HS-5 (cell line): ENCODE data around the gene PLD1.
"Not testable (repeated sequence)": the region's sequence is repeated elsewhere in the genome, so short reads cannot be mapped to it uniquely, and the experiment has no call there.

ENCODE experiments used
- DNase-seq: peaks from one replicate; pipeline ENCODE4 v3.0.0-alpha.2; 2012; ENCODE audit warnings: low read depth

The PLD1 gene

GRCh38 chr3:171769461-171769860, 40.8 kb downstream of the PLD1 start:
- no peak for DNase-seq

DNA sequence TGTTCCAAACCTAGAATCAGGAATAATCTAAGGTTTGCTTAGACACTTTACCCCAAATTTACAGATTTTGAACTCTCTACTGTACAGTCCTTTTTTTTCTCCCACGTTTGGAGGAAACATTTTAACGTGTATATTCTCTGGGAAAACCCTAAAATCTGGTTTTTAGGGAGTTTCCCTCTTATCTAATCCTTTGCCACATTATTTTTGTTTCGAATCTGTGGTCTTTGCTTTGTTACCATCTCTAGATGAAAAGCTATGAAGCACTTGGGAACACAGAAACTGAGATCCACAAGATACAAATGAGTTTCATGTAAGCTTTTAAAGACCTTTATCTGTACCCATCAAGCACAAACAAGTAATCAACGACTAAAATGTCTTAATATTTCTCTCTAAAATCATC, 41.3 kb downstream of the PLD1 start:
- DNase-seq: no peak

GRCh38 chr3:171768281-171768900, 41.9 kb downstream of the PLD1 start:
- DNase-seq: no peak

GRCh38 chr3:171765511-171765887, 44.8 kb downstream of the PLD1 start:
- no peak for DNase-seq

DNA sequence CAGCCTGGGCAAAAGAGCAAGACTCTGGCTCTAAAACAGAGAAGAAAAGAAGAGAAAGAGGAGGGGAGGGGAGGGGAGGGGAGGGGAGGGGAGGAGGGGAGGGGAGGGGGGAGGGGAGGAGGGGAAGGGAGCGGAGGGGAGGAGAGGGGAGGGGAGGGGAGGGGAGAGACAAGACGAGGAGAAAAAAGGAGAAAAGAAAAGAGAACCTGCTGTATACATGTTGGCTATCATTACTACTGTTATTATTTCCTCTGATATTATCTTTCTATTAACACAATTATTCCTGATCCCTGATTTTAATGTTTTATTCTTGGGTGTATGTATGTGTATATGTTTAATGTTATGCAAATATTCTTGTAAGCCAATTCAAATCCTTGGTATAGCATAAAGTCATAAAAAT, 46.9 kb downstream of the PLD1 start:
- no peak for DNase-seq

GRCh38 chr3:171760477-171760876, 49.8 kb downstream of the PLD1 start:
- no peak for DNase-seq

GRCh38 chr3:171758109-171758508, 52.2 kb downstream of the PLD1 start:
- no peak for DNase-seq

GRCh38 chr3:171757361-171758034, 52.8 kb downstream of the PLD1 start:
- DNase-seq: no peak

- no peak for DNase-seq
Observed at GRCh38 chr3:171755656-171756055, 54.6 kb downstream of the PLD1 start.

DNA sequence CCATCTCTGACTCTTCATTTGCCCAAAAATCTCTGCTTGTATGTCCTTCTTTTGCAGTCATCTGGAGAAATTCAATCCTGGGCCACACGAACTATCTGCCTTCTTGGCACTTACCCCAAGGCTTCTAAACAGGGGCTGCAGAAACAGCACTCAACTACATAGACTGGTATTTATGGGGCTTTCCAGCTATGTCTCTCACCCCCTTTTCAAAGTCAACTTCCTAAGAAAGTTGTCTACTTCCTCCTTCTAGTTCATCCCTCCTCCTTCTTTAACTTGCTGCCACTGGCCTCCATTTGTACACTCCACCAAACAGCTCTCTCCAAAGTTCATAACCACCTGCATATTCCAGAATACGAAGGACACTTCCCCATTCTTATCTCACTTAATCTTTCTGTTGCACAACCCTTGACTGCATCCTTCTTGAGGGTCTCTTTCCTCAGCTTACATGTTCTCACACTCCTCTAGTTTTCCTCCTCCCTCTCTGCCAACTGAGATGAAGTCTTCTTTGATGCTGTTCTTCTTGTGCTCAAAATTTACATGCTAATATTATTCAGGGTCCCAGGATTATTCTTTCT, 55.2 kb downstream of the PLD1 start:
- DNase-seq: no peak

DNA sequence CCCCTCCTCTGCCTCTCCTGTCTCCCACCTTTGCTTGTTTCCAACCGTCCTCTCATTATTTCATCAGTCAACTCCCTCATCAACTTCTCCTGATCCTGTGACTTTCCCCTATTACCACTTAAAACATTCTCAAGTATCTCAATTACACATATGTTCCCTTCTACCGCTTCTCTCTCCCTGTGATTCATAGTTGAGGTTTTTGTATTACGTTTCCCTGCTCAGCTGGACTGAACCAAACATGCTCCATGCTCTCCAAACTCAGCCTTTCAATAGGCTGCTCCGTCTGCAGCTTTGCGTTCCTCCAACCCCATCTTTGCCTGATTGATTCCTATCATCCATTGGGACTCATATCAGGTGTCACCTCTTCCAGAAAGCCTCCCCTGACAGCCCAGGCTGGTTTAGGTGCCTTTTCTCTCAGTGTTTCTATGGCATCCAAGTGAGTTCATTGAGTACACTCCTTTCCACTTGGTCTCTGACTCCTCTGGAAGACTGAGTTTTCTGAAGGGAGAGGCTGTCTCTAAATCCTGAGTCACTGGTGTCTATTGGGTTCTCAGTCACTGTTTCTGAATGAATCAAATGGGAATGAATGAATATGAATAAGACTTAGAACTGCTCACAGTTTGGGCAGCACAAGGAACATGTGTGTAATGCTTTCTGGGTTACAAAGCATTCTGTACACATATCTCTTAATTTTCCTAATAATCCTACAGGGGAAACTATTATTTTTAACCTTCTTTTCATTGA, 56.4 kb downstream of the PLD1 start:
- DNase-seq: no peak

DNA sequence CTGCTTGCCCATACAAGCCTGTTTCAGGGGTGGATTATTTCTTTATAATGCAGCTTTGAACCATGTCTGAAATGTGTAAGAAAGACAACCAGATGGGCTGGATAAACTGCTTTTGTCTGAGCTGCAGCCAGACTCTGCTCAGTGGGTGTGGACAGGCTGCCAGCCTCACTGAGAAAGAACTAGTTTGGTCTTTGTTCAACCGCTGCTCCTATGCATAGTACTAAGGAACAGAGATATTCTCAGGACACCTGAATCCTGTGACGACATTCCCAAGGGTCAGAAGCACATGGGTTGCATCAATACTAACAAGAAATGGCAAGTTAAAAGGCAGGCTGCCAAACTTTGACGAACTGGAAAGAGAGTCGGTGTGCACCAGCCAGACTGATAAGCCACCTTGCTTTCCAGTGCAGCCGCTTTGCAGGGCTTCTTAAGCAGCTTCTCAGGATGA, 57.2 kb downstream of the PLD1 start:
- no peak for DNase-seq

- DNase-seq: no peak
Observed at GRCh38 chr3:171752329-171752728, 58.0 kb downstream of the PLD1 start.

DNA sequence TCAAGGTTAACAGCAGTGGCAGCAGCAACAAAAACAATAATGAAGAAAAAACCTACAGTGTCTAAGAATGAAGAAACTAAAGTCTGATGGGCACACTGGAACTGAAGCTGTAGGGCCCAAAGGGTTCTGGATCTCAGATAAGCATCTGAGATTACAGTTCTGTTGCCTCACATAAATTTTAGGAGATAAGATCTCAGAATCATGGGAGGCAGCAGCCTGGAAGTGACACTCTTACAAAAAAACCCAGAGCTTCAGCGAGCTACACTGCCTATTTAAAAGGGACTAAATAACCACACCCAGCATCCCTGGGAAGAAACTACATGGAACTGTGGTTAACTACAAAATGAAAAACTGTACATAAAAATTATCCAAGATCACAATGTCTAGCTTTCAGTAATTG, 61.2 kb downstream of the PLD1 start:
- no peak for DNase-seq

DNA sequence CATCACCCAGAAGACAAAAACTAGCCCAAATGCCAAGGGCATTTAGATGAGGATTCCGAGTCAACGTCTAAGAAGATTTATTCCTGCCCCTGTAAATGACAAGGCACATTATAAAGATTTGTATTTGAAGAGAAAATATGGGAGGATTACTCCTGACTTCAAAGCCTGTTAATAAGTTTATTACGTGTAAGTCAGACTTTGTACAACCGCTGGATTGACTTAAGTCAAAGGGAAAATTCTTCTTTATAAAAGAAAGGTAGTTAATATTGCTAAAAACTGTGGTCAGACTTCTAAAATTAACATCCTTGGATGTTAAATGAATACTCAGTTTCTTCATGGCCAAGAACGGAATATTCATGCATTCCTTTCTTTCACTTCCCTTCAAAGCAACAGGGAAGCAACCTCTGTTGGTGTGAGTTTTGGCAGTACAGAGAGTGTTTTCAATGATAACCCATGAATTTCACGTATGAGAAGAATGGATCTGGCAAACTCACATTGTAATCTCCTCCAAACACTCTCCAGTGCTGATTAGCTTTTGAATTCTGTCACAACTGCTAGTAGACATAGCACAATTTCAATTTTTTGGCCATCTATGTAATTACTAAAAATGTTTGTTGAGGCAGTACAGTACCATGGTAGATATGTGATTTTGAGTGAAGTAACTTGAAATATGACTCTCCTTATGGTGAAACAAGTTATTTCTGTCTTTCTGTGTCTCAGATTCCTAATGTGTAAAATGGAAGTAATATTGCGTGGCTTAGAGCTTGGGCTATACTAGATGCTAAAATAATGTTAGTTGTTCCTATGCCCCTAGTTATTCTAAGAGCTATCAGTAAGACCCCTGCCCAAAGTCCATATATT, 62.0 kb downstream of the PLD1 start:
- no peak for DNase-seq

DNA sequence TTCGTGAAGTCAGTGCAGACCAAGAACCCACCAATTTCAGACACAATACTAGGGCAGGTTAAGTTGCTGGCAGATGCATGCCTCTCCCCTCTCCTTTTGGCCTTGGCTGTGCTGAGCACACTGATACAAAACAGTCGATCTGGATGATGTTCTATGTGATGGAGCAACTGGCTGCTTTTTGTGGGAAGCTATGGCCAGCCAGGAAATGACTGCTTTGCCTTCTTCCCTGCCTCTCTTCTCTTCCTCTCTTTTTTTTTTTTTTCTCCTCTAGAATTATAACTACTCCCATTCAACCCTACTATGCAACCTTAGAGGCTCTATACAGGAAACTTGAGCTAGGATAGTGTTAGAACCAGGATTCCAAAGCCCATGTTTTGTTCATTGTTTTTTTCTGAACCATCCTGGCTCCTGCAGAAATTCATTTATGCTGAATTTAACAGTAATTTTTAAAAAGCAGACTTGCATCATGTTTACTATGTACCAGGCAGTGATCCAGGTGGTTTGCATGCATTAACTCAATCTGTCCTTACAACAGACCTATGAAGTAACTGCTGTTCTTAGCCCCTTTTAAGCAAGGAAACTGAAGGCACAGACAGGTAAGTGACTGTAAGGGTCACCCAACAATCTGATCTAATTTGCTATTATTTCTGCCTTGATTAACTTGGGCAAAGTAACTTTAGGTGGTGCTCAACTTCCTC, 62.9 kb downstream of the PLD1 start:
- DNase-seq: no peak

DNA sequence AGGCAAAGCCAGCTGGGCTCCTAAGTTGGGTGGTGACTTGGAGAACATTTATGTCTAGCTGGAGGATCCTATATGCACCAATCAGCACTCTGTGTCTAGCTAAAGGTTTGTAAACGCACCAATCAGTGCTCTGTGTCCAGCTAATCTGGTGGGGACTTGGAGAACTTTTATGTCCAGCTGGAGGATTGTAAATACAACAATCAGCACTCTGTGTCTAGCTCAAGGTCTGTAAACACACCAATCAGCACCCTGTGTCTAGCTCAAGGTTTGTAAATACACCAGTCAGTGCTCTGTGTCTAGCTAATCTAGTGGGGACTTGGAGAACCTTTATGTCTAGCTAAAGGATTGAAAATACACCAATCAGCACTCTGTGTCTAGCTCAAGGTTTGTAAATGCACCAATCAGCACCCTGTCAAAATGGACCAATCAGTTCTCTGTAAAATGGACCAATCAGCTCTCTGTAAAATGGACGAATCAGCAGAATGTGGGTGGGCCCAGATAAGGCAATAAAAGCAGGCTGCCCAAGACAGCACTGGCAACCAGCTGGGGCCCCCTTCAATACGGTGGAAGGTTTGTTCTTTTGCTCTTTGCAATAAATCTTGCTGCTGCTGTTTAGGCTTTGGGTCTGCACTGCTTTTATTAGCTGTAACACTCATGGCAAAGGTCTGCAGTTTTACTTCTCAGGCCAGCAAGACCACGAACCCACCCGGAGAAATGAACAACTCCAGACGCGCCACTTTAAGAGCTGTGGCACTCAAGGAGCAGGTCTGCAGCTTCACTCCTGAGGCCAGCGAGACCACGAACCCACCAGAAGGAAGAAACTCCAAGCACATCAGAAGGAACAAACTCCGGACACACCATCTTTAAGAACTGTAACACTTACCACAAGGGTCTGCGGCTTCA, 63.7 kb downstream of the PLD1 start:
- not testable (repeated sequence) for DNase-seq

- no peak for DNase-seq
Observed at GRCh38 chr3:171745577-171746319, 64.5 kb downstream of the PLD1 start.

DNA sequence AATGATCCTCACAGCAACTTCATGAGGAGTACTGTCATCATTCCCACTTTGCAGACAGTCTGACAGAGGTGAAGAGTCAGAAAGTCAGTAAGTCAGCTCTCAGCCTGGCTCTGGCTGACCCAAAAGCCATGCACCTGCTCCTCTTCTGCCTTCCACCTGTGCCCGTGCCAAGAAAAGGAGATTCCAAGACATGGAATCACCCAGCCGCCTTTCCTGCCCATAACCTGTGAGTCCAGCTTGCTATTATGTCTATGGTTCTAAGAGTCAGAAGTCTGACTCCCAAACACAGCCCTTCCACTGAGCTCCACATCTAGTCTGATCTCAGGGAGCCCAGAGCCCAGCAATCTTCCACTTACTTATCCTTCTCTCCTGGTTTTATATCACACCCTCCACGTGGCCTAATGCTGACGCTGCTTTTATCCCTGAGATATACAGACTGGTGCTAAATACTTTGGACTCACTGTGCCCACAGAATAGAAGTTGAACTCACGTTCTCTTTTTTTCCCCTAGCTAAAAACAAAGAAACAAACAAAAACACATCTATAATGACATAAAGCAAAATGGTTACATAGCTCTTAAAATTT, 66.0 kb downstream of the PLD1 start:
- DNase-seq: no peak
